IMR-90 (cell line): ENCODE data around the gene VCL.
"Not testable (repeated sequence)": the region's sequence is repeated elsewhere in the genome, so short reads cannot be mapped to it uniquely, and the experiment has no call there.

Experiments used
- BHLHE40 ChIP-seq: fragments of 150-350 bp; IDR thresholded peaks from 2 replicates; pipeline ENCODE4 v1.6.1; 2016; ENCODE audit warnings: mild to moderate bottlenecking, low read depth, low read length
- CEBPB ChIP-seq: IDR thresholded peaks from 2 replicates; pipeline ENCODE4 v1.6.1; 2012; ENCODE audit warnings: low read depth, low read length, improper control_type of control experiment
- CTCF ChIP-seq: conservative IDR thresholded peaks from 2 replicates; pipeline ENCODE4 v1.5.1; 2012; ENCODE audit warnings: mild to moderate bottlenecking, low read depth, low read length, improper control_type of control experiment
- ELK1 ChIP-seq: fragments of 150-350 bp; IDR thresholded peaks from 2 replicates; pipeline ENCODE4 v1.6.1; 2016; ENCODE audit warnings: low read depth, mild to moderate bottlenecking, low read length, moderate library complexity, borderline replicate concordance
- FOS ChIP-seq: fragments of 150-350 bp; IDR thresholded peaks from 2 replicates; pipeline ENCODE4 v1.6.1; 2016; ENCODE audit warnings: low read depth, low read length
- MAZ ChIP-seq: IDR thresholded peaks from 2 replicates; pipeline ENCODE4 v1.6.1; 2012; ENCODE audit warnings: low read depth, mild to moderate bottlenecking, low read length, improper control_type of control experiment, moderate library complexity, borderline replicate concordance
- MXI1 ChIP-seq: IDR thresholded peaks from 2 replicates; pipeline ENCODE4 v1.6.1; 2012; ENCODE audit warnings: low read depth, mild to moderate bottlenecking, low read length, moderate library complexity, borderline replicate concordance
- POLR2A ChIP-seq: IDR thresholded peaks from 2 replicates; pipeline ENCODE4 v1.6.1; 2012; ENCODE audit warnings: mild to moderate bottlenecking, low read depth, low read length
- RAD21 ChIP-seq: IDR thresholded peaks from 2 replicates; pipeline ENCODE4 v1.6.1; 2012; ENCODE audit warnings: low read length, improper control_type of control experiment
- RCOR1 ChIP-seq: IDR thresholded peaks from 2 replicates; pipeline ENCODE4 v1.6.1; 2012; ENCODE audit warnings: mild to moderate bottlenecking, low read length, improper control_type of control experiment; ENCODE audit not compliant: insufficient replicate concordance
- RFX5 ChIP-seq: IDR thresholded peaks from 2 replicates; pipeline ENCODE4 v1.8.0; 2012; ENCODE audit warnings: low read depth, mild to moderate bottlenecking, low read length, moderate library complexity
- USF2 ChIP-seq: fragments of 150-350 bp; IDR thresholded peaks from 2 replicates; pipeline ENCODE4 v1.6.1; 2017; ENCODE audit warnings: mild to moderate bottlenecking, antibody characterized with exemption, low read length, low read depth

GRCh38 chr10:74146980-74147379, 149.1 kb downstream of the VCL start:
- not testable (repeated sequence) for TF ChIP-seq CTCF, RAD21, RFX5, CEBPB, BHLHE40, ELK1, RCOR1, POLR2A, FOS, USF2, MAZ, MXI1
